ENCODE measurements around the gene NHERF2. TPM values are rescaled to one million over a fixed set of nuclear protein-coding genes. Genes with fewer than 3 reads are reported as not detected.

Gene NHERF2
- total and polyA plus RNA-seq, 9 of the 15 experiments (the other 6 are each of a cell fraction or from before 2014, with no cell fraction given), result 0.15 to 42.0 (median 12.5) TPM

- TF ChIP-seq CBFA2T3 (IDR thresholded peaks at IDR 0.05) (peak; percentile 31; the same call in 1 of the 2 replicates), CTCFL (IDR thresholded peaks at IDR 0.05; ENCODE audit: borderline replicate concordance, insufficient read depth, low read depth, low read length, poor library complexity, severe bottlenecking) (peak; percentile 100), CREM (IDR thresholded peaks at IDR 0.05; ENCODE audit: low read depth) (peak; percentile 70), NR2C1 (IDR thresholded peaks at IDR 0.05) (no peak), NR2C1 (tag; IDR thresholded peaks at IDR 0.05) (peak; percentile 51; the same call in 1 of the 2 replicates), RBFOX2 (IDR thresholded peaks at IDR 0.05; ENCODE audit: low read depth, low read length) (peak; percentile 65), ZNF41 (CRISPR knock-in tag; conservative IDR thresholded peaks at IDR 0.05) (no peak), RAD21 (CRISPR knock-in tag; conservative IDR thresholded peaks at IDR 0.05 in 1 of 2, IDR thresholded peaks at IDR 0.05 in 1 of 2) (peak; percentile 61 to 73), RNF2 (IDR thresholded peaks at IDR 0.05) (peak; percentile 57; the same call in 1 of the 2 replicates), PREB (CRISPR knock-in tag; IDR thresholded peaks at IDR 0.05) (no peak), RCOR1 (IDR thresholded peaks at IDR 0.05; ENCODE audit: borderline replicate concordance in 1 of 2, low read depth in 2 of 2, low read length in 2 of 2) (peak in 1 of 2 experiments; percentile 65; a peak in 2 of 4 replicates), ZBTB8A (IDR thresholded peaks at IDR 0.05; ENCODE audit: partially characterized antibody) (no peak), MAZ (CRISPR knock-in tag; conservative IDR thresholded peaks at IDR 0.05 in 1 of 2, IDR thresholded peaks at IDR 0.05 in 1 of 2) (peak; percentile 66 to 87), TCF7 (IDR thresholded peaks at IDR 0.05; ENCODE audit: borderline replicate concordance) (peak; percentile 59; the same call in 1 of the 2 replicates), MAX (CRISPR knock-in tag; IDR thresholded peaks at IDR 0.05) (peak; percentile 85), RUNX1 (IDR thresholded peaks at IDR 0.05; ENCODE audit: low read depth) (no peak), FOXA1 (IDR thresholded peaks at IDR 0.05; ENCODE audit: borderline replicate concordance) (no peak), SMC3 (conservative IDR thresholded peaks at IDR 0.05; ENCODE audit: insufficient read depth, low read depth, low read length) (peak; percentile 85), NR2C2 (CRISPR knock-in tag; IDR thresholded peaks at IDR 0.05) (0 out of 2 replicates have a peak, but pooled peaks have one; percentile 16), NR2C2 (tag; IDR thresholded peaks at IDR 0.05) (no peak), MEIS2 (IDR thresholded peaks at IDR 0.05; ENCODE audit: partially characterized antibody) (peak; percentile 47), U2AF2 (optimal IDR thresholded peaks at IDR 0.05; ENCODE audit: low read depth, low read length) (no peak), NEUROD1 (IDR thresholded peaks at IDR 0.05; ENCODE audit: borderline replicate concordance, low read depth, low read length, partially characterized antibody) (peak; percentile 69), CEBPG (CRISPR knock-in tag; IDR thresholded peaks at IDR 0.05) (no peak), CEBPG (tag; conservative IDR thresholded peaks at IDR 0.05 in 1 of 2, IDR thresholded peaks at IDR 0.05 in 1 of 2) (no peak)
Observed at GRCh38 chr16:2003827-2004641, 22.7 kb upstream of the NHERF2 start (continued).

Data from K562 (cell line).